Activated effector memory CD4-positive, alpha-beta T cell treated with Interleukin-2 at 50 U/mL for 16 hours (primary cell): Measurements from ENCODE around the gene PIGM.
"Not testable (repeated sequence)": the region's sequence is repeated elsewhere in the genome, so short reads cannot be mapped to it uniquely, and the experiment has no call there.

ENCODE experiments used
- DNase-seq: peaks from one replicate; pipeline ENCODE4 v3.0.0-alpha.2; 2020

PIGM gene

DNA sequence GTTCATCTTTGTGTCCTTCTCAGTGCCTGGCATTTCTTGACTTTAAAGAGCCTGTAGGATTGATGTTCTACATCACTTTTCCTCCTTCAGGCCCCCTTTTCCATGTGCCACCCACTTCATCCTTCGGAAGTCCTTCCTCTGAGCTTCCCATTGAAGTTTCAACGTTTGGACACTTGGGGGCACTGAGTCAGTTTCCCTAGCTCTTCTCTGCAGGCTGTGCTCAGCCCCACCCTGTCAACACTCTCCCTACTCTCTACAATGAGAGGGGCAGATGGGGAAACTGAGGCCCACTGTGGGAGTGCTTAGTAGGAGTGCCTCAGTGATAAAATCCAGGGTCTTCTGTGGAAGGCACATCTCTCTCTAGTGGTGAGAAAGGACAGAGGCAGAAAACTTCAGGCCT lies 26.3 kb upstream of the PIGM start:
- no peak for DNase-seq

DNA sequence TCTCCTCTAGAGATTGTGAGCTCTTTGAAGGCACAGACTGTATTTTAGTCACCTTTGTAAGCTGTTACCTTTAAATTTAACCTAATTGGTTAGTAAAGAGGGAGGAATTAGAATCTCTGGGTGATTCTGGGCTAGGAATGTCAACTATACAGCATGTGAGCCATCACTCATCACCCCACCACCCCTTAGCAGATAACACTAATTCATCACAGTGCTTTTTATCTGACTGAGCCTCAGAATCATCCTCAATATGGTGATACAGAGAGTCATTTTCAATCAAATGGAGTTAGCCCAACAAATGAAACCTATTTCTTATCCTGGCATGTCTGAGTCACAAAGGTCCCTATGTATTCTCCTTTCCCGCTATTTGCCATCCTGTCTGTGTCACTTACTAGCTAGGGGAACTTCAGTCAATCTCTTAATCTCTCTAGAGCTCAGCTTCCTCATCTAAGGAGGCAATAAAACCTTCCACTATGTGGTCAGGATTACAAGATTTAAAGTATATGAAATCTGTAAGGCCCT lies 24.9 kb upstream of the PIGM start:
- no peak for DNase-seq

DNA sequence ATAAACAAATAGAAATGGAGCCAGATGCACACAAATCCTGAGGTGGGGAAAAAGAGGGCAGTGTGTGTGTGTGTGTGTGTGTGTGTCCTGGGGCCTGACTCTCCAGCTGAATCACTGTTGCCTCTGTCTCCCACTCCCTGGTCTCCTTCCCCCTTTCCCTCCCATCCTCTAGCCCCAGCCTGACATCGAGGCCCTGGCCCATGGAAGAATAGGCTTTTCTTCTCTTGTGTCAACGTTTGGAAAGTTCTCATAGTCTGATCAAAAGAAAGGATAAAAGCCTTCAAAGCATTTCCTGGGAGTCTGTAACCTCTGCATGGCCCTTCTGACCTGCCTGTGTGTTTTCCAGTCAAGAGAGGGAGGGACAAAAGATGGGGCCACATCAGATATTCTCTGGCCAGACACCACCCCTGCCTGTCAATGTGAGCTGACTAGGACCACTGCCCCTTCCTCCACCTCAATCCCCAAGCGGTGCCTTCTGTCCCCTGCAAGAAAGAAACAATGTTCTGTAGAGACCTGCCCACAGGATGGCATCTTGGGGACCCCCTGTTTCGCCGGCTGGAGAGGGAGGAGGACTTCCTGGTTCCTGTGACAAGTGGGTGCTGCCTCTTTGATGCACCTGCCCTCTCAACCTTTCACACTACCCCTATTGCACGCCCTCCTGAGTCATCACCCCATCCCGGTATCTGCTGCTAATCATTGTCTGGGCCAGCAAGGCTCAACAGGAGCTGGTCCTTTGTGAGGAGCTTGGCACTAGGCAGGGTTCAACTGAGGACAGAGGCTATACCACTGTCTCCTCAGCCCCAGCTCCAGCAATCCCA lies 22.0 kb upstream of the PIGM start:
- no peak for DNase-seq

DNA sequence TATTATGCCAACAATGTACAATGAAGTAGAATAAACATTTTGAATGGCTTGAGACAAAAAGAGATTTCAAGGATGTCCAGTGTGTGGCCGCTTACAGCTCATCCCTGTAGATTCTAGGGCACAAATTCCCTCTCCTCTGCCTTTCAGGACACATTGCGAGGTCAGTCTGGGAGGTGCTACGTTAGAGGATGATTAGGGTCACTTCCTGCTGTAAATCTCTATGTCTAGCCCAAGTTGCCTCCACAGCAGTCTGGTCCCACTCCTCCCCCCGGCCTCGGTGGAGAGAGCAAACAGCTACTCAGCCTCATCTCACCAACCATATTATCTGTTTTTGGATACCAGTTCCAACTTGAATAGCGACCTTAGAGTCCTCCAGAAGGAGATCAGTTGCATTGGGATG lies 21.1 kb upstream of the PIGM start:
- no peak for DNase-seq

DNA sequence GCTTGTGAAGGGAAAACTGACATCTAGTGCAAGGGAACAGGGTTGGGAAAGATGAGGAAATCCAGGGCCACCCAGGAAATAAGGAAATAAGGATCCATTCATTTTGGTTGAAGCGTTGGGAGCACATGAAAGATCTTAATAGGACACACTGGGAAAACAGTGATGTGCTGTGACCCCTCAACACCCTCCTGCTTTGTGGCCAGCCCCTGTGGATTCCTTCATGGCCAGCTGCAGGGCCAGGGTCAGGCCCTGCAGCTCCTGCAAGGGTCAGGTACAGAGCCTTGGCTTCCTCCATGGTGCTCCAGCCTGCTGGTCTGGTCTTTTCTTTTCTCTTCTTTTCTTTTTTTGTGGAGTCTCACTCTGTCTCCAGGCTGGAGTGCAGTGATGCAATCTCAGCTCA lies 18.8 kb upstream of the PIGM start:
- DNase-seq, result no peak

DNA sequence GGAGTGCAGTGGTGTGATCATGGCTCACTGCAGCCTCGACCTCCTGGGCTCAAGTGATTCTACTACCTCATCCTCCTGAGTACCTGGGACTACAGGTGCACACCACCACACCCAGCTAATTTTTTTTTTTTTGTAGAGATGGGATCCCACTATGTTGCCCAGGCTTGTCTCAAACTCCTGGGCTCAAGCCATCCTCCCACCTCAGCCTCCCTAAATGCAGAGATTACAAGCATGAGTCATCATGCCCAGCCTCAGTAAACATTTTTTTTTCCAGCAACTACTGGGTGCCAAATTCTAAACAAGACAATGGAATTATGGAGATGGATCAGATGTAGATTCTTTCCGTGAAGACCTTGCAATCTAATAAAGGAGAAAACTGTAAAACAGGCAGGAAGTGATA lies 18.4 kb upstream of the PIGM start:
- not testable (repeated sequence) for DNase-seq

DNA sequence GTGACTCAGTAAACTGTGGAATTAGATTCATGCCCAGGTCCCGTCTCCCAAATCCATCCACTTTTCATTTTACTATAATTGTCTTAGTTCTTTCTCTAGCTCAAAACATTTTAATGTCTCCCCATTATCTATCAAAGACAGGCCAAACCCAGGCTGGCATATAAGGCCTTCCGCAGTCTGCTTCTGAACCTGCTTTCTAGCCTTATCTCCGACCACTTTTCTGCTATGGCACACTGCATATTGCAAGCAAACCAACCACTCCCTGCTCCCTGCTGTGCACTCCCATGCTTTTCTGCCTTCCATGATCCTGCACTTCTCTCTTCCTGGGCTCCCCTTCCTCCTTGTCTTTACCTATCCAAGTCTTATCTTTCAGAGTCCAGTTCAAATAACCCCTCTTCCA lies 17.3 kb upstream of the PIGM start:
- no peak for DNase-seq

DNA sequence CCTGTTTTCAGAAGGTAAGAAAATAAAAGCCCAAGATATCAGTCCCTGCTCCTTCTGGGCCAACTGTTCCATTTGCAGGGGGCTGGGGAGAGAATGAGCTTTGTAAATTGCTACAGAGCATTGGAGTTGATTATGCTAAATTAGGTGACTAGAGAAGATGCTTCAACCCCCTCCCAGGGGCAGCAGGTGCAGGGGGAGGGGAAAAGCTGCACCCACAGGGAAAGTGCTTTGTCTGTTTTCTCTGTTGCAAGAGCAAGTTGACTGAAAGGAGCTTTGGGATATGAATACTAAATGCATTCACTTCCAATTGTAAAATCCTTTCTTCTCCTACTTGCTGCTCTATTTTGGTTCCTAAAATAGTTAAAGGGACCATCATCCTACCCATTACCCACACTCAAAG lies 16.5 kb upstream of the PIGM start:
- DNase-seq, result no peak

DNA sequence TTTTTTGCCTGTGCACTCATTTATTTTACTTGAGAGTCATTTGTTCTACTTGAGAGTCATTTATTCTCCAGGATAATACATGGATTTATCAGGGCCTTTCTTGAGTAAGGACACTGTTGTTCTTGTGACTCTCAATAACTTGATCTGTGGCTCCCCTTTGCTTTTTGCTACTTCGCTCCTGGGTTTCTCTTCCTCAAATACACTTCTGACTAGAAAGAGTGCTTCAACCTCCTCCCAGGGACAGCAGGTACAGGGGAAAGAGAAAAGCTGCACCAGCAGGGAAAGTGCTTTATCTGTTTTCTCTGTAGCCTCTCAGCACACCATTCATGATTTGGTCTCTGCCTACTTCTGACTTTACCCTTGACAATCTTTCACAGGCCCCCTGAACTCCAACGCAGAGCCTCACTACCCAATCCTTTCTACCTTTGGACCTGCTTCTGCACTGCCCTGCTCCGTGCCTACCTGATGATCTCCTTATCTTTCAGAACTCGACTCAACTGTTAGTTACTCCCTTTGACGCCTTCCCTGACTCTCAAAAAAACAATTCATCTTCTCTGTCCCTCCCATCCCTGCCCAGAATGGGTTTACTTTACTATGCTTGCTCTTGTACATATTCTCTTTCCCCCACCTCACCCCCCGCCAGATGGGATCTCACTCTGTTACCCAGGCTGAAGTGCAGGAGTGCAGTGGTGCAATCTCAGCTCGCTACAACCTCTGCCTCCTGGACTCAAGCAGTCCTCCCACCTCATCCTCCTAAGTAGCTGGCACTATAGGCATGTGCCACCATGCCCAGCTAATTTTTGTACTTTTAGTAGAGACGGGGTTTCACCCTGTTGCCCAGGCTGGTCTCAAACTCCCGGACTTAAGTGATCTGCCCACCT lies 15.6 kb upstream of the PIGM start:
- DNase-seq, result no peak

DNA sequence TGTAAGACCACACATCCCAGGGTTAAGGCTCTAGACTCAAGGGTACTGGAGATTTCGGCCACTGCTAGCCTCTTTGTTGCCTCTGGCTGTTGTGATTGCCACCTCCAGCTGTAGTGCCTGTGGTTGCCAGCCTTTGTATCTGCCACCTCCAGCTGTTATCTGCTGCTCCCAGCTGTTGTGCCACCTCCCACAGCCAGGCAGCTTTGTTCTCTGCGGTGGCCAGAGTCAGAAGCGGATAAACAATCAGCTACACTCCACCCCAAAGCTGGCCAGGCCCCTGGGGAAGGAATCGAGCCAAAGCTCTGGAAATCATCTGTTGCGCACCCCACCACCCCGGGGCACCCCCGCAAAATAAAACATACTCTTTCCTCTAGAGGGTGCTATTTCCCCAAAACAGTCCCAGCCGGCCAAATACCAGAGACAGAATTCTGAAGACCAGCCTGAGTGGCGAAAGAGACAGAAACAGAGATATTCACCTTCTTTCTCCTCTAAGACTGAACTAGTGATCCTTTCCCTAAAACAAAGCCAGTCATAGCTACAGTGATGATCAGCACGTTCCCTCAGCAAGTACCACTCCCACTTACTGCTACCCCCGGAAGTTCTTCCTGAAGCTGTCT lies 14.8 kb upstream of the PIGM start:
- no peak for DNase-seq

DNA sequence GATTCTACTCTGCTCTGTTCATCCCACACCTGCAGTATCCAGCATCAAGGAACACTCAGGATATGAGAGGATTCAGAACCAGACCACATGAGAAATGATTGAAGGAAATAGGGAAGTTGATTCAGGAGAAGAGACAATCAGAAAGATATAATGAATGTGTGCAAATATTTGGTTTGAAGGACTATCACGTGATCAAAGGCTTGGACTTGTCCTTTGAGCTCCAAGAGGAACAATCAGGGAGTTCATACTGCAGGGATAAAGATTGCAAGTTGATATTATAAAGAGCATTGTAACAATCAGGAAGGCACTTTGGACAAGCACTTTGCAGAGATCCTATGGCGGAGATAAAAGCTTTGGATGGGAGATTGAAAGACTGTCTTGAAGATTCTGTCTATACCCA lies 13.9 kb upstream of the PIGM start:
- no peak for DNase-seq

DNA sequence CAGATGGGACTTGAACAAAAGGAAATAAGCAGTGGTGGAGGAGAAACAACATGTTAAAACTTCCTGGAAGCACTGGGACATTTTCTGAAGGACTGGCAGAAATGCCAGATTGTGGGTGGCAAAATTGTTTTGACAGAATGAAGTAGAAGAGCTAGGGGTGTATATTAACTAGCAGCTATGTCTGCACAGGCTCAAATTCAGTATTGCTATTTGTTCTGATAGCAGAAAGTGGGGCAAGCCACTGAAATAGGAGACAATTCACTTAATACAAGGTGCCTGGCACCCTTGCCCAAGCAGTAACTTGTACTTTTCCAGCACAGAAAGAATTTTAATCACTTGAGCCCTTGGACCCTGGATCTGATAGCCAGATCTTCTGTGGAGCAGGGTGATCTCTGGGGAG lies 11.8 kb upstream of the PIGM start:
- no peak for DNase-seq

DNA sequence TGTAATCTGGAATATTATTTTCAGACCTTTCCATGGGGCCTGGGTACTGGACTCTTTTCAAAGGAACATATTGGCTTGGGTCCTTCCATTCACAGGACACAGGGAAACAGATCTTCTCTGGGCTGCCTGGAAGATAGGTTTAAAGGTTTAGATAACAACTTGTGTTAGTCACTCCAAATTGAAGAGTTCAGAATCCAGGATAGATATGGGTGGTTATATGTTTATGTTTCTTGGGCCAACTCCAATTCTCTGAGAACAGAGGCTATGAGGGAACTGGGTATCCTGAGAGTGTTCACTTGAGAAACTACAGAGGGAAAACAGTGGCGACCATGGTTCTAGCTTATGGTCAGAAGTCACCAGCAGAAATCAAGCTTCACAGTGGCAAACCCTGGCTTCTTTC lies 8.7 kb upstream of the PIGM start:
- no peak for DNase-seq

DNA sequence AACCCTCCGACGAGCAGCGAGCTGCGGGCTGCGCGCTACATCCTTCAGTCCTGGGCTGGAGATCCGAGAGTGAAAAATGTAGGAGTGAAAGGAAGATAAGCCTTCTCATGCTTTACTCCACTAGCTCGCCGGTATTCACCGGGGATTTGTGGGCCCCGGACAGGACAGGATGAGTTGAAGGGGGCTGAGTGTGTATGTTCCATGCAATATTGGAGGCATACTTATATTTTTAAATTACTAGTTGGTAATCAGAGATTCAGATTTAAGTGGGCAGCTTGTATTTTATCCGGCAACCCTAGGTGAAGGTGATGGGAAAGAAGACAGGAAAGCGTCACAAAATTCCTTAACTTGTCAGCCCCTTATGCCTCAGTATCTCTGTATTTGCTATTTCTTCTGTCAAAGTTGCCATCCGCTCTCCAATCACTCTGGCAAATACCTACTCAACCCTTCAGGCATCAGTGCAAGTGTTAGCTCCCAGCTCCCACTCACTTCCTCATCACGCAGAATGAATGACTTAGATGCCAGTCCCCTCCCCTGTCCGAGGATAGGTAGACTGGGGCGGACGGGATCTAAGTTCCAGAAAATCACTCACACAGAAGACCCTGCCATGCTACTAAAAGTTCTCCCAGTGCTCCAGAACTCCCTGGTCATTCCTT lies 503 bp upstream of the PIGM start:
- no peak for DNase-seq

DNA sequence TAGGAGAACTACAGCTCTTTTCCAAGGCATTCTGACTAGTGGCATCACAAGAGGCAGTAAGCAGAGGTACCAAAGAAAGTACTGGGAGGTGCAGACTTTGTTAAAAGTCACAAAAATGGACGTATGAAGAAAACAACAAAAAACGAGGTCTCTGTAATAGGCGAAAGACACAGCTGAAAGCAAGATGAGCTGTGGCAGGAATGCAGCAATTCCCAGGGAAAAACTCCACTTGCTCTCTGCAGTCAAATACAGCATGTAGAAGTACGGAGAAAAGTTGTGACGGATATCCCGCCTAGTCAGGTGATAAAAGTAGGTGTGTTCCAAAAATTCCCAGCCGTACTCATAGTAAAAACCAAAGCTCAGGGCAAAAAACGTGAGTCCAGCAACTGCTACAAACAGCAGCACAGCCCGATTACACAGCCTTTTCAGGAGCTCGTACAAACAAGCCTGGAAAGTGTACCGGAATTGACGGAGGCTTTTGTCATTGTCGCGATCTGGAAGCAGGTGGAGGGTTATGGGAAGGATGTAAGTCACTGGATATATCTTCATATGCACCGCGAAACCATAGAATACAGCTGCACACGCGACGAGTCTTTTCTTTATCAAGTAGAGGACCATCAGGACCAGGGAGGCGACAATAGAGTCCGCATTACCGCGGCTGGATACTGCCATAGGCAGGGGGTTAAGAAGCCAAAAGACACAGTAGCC lies 979 bp downstream of the PIGM start:
- no peak for DNase-seq

DNA sequence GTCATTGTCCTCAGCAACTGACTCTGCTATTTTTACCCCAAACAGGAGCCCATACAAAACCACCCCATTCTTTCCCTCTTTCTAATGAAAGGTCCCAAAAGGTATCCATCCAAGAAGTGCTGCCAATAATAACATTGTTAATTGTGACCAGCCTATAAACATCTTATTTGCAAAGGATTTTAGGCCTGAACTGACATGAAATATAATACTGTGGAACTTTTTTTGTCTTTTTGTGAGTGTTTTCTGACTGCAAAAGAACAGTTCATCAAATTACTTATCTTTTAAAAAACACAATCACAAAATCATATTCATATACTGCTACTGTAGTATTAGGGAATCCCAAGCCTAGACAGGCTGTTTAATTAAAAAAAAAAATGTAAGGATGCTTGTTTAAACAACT lies 3.4 kb downstream of the PIGM start:
- no peak for DNase-seq

DNA sequence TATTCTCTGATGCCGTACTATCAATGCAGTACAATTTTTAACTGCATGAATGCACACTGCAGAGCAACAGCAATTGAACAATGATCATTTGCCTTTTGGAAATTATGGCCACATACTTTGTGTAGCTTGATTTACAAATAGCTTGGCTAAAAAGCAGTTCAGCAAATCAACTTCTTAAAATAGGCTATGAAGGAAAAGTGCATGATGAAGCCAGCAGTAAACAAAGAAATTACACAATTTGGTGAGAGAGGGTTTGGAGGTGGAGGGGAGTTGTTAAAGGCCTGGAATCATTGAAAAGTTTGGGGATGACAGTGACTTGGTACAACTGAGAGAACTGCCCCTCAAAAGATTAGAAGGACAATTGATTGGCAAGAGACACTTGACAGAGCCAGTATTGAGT lies 6.5 kb downstream of the PIGM start:
- no peak for DNase-seq

DNA sequence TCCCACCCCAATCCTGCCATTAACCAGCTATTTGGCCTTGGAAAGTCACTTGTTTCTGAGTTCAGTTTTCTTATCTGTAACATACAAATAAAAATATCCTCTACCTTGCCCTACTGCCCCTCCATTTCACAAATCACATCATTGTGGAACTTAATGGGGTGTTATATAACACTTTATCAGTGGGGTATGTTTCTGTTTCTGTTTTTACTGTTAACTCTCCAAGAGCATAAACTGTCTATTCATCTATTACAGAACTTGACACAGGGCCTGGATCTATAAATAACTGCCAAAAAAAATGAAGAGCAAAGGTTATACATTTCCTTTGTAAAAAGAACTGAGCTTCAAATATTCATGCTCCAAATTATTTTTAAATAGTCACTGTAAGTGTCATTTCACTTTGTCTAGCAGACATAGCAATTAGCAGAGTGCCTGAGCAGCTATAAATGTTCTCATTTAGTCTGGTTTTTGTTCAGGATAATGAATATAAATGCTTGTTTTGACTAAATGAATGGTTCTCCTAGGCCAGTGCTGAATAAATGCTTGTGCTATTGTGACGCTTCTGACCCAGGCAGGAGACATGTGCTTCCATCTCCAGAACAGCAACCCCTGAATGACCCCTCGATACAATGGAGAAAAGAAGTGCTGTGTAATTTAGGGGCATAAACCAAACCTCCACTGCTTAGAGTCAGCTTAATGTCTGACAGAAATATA lies 7.4 kb downstream of the PIGM start:
- DNase-seq, result no peak

DNA sequence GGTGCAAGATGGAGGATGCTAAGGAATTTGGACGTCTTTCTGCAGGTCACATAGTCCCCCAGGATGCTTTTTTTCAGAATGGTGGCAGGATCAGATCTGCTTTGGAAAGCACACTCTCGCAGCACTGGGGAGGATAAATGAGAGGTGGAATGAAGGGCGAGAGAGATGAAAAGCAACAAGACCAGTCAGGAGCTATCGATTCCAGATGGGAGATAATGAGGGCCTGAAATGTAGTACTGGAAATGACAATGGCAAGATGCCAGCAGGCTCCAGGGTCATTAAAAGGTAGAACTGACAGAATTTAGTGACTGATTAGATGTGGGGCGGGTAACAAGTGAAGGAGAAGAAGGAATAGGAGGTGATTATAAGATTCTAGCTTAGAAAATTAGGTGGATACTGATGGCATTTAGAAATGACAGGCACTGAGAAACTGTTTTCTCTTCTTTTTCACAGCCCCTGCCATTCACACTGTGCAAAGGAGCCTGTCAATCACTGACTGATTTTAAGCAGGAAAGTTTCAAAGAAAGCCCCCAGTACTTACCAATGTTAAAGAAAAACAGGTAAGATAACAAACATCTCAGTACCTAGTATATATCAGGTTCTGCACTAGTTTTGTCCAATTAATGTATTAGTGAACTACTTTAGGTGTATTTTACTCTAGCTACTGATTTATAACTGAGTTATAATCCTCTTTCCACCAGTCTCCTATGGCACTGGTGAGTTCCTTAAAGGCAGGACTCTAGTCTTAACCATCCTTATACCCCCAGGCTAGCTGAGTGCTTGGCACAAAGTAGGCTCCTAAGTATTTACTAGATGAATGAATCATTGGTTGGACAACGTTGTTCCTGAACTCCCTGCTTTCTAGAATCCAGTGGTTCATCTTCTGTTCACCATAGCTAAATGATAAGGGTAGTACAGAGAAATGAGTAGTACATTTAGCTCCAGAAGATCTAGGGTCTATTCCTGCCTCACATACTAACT lies 9.2 kb downstream of the PIGM start:
- DNase-seq, result no peak

DNA sequence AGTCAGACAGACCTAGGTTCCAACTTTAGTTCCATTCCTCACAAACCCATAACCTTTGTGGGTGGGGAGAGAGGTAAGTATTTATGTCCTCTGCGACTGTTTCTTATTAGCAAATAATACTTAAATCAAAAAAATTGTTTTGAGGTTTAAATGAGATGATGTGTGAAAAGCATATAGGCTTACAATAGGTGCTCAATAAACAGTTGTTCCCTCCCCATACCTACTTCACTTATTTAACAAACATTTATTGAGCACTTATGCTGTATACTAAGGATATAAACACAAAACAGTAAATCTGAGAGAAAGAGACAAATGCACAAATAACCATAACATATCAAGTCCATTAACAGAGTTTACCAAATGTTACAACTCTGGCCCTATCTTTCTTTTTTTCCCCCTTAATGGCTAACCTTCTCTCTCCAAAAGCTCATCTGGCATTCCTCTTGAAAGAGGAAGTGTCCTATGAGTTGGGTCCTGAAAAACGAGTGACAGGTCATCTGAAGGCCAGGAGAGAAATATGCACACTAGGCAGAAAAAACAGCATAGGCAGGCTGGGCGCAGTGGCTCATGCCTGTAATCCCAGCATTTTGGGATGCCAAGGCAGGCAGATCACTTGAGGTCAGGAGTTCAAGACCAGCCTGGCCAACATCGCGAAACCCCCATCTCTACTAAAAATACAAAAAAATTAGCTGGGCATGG lies 10.3 kb downstream of the PIGM start:
- DNase-seq, result no peak
